A673 (cell line): ENCODE data around the gene BPI. TPM values are rescaled to one million over a fixed set of nuclear protein-coding genes. Genes with fewer than 3 reads are reported as not detected.

Experiments
- BruUV-seq: library from RNA; stranded (reverse); fragments of 400-500 nt; replicated peaks from 2 replicates; lab custom pipeline; 2021; lab: Mats Ljungman, UMichigan
- CTCF ChIA-PET: fragments of 300-600 bp; sonication (Branson Sonifier 250); formaldehyde crosslinking; loops from one replicate; lab custom pipeline; 2022; ENCODE audit warnings: antibody characterized with exemption; lab: Charles Lee
- POLR2A ChIA-PET: fragments of 300-600 bp; sonication (Branson Sonifier 250); formaldehyde crosslinking; loops from one replicate; lab custom pipeline; 2022; ENCODE audit warnings: antibody characterized with exemption; ENCODE audit not compliant: low non-redundant PET; lab: Charles Lee
- DNase-seq: peaks from one replicate; pipeline ENCODE4 v3.0.0-alpha.2; 2015; ENCODE audit warnings: low spot score
- H3K27ac ChIP-seq: fragments of 200-600 bp; sonication (generic); 2 replicates; pipeline ENCODE4 v1.5.1; 2016; ENCODE audit warnings: mixed run types, low read depth, mild to moderate bottlenecking, mixed read lengths, antibody characterized with exemption, low read length; ENCODE audit not compliant: poor library complexity, severe bottlenecking
- H3K27me3 ChIP-seq: fragments of 200-600 bp; sonication (generic); replicated peaks from 2 replicates; pipeline ENCODE4 v1.6.1; 2017; ENCODE audit warnings: mixed run types, low read depth, mild to moderate bottlenecking, mixed read lengths, antibody characterized with exemption, low read length; ENCODE audit not compliant: insufficient read depth, poor library complexity
- H3K36me3 ChIP-seq: fragments of 200-600 bp; sonication (generic); 2 replicates; pipeline ENCODE4 v1.6.1; 2016; ENCODE audit warnings: mixed run types, mild to moderate bottlenecking, mixed read lengths, antibody characterized with exemption, low read length; ENCODE audit not compliant: insufficient read depth, poor library complexity, severe bottlenecking
- H3K4me1 ChIP-seq: fragments of 200-600 bp; sonication (generic); 2 replicates; pipeline ENCODE4 v1.6.1; 2017; ENCODE audit warnings: mixed run types, mild to moderate bottlenecking, mixed read lengths, antibody characterized with exemption, low read length; ENCODE audit not compliant: insufficient read depth, poor library complexity, severe bottlenecking
- H3K4me3 ChIP-seq: fragments of 200-600 bp; sonication (generic); 2 replicates; pipeline ENCODE4 v1.5.1; 2016; ENCODE audit warnings: low read depth, mixed run types, mild to moderate bottlenecking, mixed read lengths, low read length; ENCODE audit not compliant: poor library complexity, severe bottlenecking
- H3K9me3 ChIP-seq: fragments of 200-600 bp; sonication (generic); 2 replicates; pipeline ENCODE4 v1.6.1; 2016; ENCODE audit warnings: mixed run types, low read depth, mild to moderate bottlenecking, mixed read lengths, antibody characterized with exemption, low read length; ENCODE audit not compliant: poor library complexity, severe bottlenecking
- CTCF ChIP-seq: fragments of 300-800, 200-600 bp; sonication (generic); conservative IDR thresholded peaks from 2 replicates; pipeline ENCODE4 v1.5.1; 2017; ENCODE audit warnings: low read depth, mild to moderate bottlenecking, antibody characterized with exemption, low read length, moderate library complexity, mixed read lengths
- EZH2 ChIP-seq: fragments of 200-600 bp; sonication (generic); IDR thresholded peaks from 2 replicates; pipeline ENCODE4 v1.6.1; 2017; ENCODE audit warnings: borderline replicate concordance, low read depth, mild to moderate bottlenecking, mixed read lengths, antibody characterized with exemption, low read length; ENCODE audit not compliant: poor library complexity, severe bottlenecking
- intact Hi-C: fragments of 100-400 bp; cut with micrococcal nuclease; formaldehyde crosslinking; loops from one replicate; pipeline ENCODE4 v1.10.0; 2022; ENCODE audit not compliant: unreplicated experiment
- total RNA-seq: library from RNA; stranded (reverse); gene quantifications from 2 replicates; pipeline ENCODE4 v1.2.3, GENCODE V29; 2021

Gene BPI
- total RNA-seq, 1 experiment from 2014 or later = not detected

GRCh38 chr20:38271608-38272120, 32.3 kb upstream of the BPI start:
- no peak overlapping the region for H3K4me3 ChIP-seq
- CTCF ChIA-PET = no interaction called here
- H3K9me3 ChIP-seq = no peaks in the 10 kb centered on the region
- no peak for TF ChIP-seq EZH2
- no peak for TF ChIP-seq CTCF
- intact Hi-C loops = no loop called here
- H3K27me3 ChIP-seq = peaks cover 9% of the 10 kb centered on the region
- no TSS peak for BruUV-seq
- H3K4me1 ChIP-seq = no peaks in the 10 kb centered on the region
- DNase-seq = no peak
- H3K27ac ChIP-seq = no peak overlapping the region
- no peaks in the 10 kb centered on the region for H3K36me3 ChIP-seq
- POLR2A ChIA-PET = no interaction called here

- Histone ChIP-seq H3K4me1 (no peaks in the 10 kb centered on the region), H3K4me3 (no peak overlapping the region), H3K27me3 (peaks cover 6% of the 10 kb centered on the region), H3K9me3 (no peaks in the 10 kb centered on the region), H3K27ac (no peak overlapping the region), H3K36me3 (no peaks in the 10 kb centered on the region)
- intact Hi-C loops = no loop called here
- TF ChIP-seq EZH2 = no peak
- TF ChIP-seq CTCF = no peak
- DNase-seq = no peak
- CTCF ChIA-PET = no interaction called here
- no TSS peak for BruUV-seq
- POLR2A ChIA-PET = no interaction called here
Observed at GRCh38 chr20:38272398-38272797, 31.6 kb upstream of the BPI start.

GRCh38 chr20:38272961-38273360, 31.0 kb upstream of the BPI start:
- Histone ChIP-seq H3K4me3 (no peak overlapping the region), H3K9me3 (no peaks in the 10 kb centered on the region), H3K27ac (no peak overlapping the region), H3K36me3 (no peaks in the 10 kb centered on the region), H3K4me1 (no peaks in the 10 kb centered on the region), H3K27me3 (peaks cover 5% of the 10 kb centered on the region)
- intact Hi-C loops = no loop called here
- BruUV-seq = no TSS peak
- CTCF ChIA-PET = no interaction called here
- POLR2A ChIA-PET = no interaction called here
- DNase-seq = no peak
- TF ChIP-seq EZH2 = no peak
- no peak for TF ChIP-seq CTCF
